Neural progenitor cell (in vitro differentiated cells): ENCODE data around the gene CCDC102A.

ENCODE experiments used
- CTCF ChIP-seq: fragments of 200-600 bp; sonication (generic); IDR thresholded peaks from 2 replicates; pipeline ENCODE4 v1.5.1; 2017; ENCODE audit warnings: antibody characterized with exemption, mild to moderate bottlenecking
- EZH2 ChIP-seq: fragments of 200-600 bp; sonication (generic); IDR thresholded peaks from 2 replicates; pipeline ENCODE4 v1.6.1; 2017; ENCODE audit warnings: antibody characterized with exemption, mild to moderate bottlenecking, moderate library complexity

- TF ChIP-seq CTCF (no peak), EZH2 (no peak)
These were observed 57.8 kb downstream of the CCDC102A start for GRCh38 chr16:57478396-57479204.
